GM12873 (cell line): ENCODE data around the gene BOC.
A peak's percentile ranks its signal among the peaks of the same experiment; 100 is the strongest.

ENCODE experiments used
- CTCF ChIP-seq: IDR thresholded peaks from 2 replicates; pipeline ENCODE4 v1.5.1; 2012; ENCODE audit warnings: low read depth, mild to moderate bottlenecking, moderate library complexity, low read length, control low read depth; ENCODE audit not compliant: insufficient read depth; ENCODE audit errors: missing control alignments

BOC gene

GRCh38 chr3:113276751-113277080, 65.4 kb downstream of the BOC start:
- no peak for TF ChIP-seq CTCF

GRCh38 chr3:113277414-113277813, 66.1 kb downstream of the BOC start:
- TF ChIP-seq CTCF, result no peak

DNA sequence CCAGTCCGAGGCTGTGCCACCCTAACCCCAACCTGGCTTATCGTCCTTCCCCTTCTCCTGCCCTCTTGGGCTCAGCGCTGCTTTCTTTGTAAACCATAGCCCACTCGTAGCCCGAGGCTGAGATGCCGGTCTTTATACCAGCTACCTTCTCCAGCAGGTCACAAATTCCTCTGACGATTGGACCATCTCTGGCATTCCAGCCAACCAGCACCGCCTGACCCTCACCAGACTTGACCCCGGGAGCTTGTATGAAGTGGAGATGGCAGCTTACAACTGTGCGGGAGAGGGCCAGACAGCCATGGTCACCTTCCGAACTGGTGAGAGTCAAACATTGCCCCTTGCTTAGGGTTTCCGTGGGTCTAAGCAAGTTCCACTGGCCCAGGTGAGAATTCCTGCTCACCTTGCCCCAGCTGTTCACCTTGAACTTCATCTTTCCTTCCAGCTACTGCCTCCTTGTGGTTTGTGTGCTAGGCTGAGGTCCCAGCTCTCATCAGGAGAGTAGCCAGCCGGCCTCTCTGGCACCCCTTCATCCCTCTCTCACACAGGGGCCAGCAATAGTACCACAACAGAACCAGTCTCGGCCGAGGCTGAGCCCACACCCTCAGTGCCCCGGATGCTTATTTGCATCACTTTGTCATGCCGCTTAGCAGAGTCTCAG, 66.7 kb downstream of the BOC start:
- peak; percentile 45 for TF ChIP-seq CTCF

GRCh38 chr3:113278599-113278955, 67.2 kb downstream of the BOC start:
- TF ChIP-seq CTCF, result no peak

DNA sequence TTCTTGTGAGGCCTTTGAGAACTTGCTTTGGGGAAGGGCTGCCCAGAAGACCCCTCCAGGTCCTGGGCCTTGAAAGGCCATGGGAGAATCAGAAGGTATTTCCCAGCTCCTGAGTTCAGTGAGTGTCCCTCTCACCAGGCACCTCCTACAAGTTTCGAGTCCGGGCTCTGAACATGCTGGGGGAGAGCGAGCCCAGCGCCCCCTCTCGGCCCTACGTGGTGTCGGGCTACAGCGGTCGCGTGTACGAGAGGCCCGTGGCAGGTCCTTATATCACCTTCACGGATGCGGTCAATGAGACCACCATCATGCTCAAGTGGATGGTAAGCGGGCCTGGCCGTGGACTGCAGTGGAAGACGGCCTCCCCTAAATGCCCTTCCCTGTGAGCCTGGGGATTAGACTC, 68.3 kb downstream of the BOC start:
- peak; percentile 5 for TF ChIP-seq CTCF

DNA sequence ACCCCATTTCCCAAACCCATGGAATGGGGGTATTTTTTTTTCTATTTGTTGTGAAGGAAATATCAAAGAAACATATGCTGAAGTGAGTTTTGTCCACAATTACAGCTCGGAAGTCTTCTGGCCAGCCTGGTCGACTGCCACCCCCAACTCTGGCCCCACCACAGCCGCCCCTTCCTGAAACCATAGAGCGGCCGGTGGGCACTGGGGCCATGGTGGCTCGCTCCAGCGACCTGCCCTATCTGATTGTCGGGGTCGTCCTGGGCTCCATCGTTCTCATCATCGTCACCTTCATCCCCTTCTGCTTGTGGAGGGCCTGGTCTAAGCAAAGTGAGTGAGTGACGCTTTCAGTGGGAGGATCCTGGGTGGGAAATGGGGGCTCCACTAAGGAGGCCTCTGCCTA, 71.9 kb downstream of the BOC start:
- TF ChIP-seq CTCF, result no peak

GRCh38 chr3:113284453-113285050, 73.2 kb downstream of the BOC start:
- no peak for TF ChIP-seq CTCF
